Parathyroid adenoma (tissue), 2 donors: ENCODE data around the gene CX3CL1.

Source experiments
- H2AFZ ChIP-seq: fragments of 300-600 bp; sonication (generic); one replicate; pipeline ENCODE4 v1.7.0; 2017; ENCODE audit warnings: antibody characterized with exemption, mild to moderate bottlenecking
- H3K27ac ChIP-seq: fragments of 300-600 bp; sonication (generic); one replicate; pipeline ENCODE4 v1.7.0; 2017
- H3K27me3 ChIP-seq: fragments of 300-600 bp; sonication (generic); one replicate; pipeline ENCODE4 v1.7.0; 2017; ENCODE audit warnings: low read length; ENCODE audit not compliant: control insufficient read depth, insufficient read depth
- H3K36me3 ChIP-seq: fragments of 300-600 bp; sonication (generic); one replicate; pipeline ENCODE4 v1.7.0; 2017; ENCODE audit warnings: low read length; ENCODE audit not compliant: control insufficient read depth, insufficient read depth
- H3K4me1 ChIP-seq: fragments of 300-600 bp; sonication (generic); one replicate; pipeline ENCODE4 v1.7.0; 2017; ENCODE audit warnings: control low read depth
- H3K4me2 ChIP-seq: fragments of 300-600 bp; sonication (generic); one replicate; pipeline ENCODE4 v1.7.0; 2017; ENCODE audit warnings: low read length
- H3K4me3 ChIP-seq: fragments of 300-600 bp; sonication (generic); one replicate; pipeline ENCODE4 v1.7.0; 2017; ENCODE audit warnings: low read depth, low read length
- H3K79me2 ChIP-seq: fragments of 300-600 bp; sonication (generic); one replicate; pipeline ENCODE4 v1.7.0; 2017; ENCODE audit warnings: control low read depth
- H3K9ac ChIP-seq: fragments of 300-600 bp; sonication (generic); one replicate; pipeline ENCODE4 v1.7.0; 2017; ENCODE audit warnings: mild to moderate bottlenecking
- H3K9me3 ChIP-seq: fragments of 300-600 bp; sonication (generic); one replicate; pipeline ENCODE4 v1.7.0; 2017; ENCODE audit warnings: low read length; ENCODE audit not compliant: control insufficient read depth
- TF ChIP-seq, protein P1 (sequence below): fragments of 300-600 bp; sonication (generic); IDR thresholded peaks from one replicate; pipeline ENCODE4 v1.7.0; 2017; ENCODE audit warnings: antibody characterized with exemption, mild to moderate bottlenecking
- donor health status: primary hyperparathyroidism.

The CX3CL1 gene

DNA sequence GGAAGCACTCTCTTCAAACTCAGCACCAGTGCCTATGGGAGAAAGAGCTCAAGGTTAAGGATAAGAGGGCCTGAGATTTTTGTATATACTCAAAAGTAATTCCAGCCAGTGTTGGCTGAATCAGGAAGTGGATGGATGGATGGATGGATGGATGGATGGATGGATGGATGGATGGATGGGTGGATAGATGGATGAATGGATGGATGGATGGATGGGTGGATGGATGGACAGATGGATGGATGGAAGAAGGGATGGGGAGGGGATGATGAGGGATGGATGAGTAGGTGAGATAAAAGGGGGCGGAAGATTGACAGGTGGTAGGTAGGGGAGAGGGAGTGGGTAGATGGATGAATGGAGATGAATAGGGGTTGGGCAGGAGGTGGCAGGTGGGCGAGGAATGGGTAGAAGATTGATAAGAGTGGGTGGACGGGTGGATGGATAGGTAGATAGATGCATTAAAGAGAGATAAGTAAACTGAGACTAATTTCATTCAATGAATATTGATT, 4.1 kb downstream of the CX3CL1 start:
- H3K27me3 ChIP-seq: no peaks in the 10 kb centered on the region
- H3K9me3 ChIP-seq: no peaks in the 10 kb centered on the region
- no peaks in the 10 kb centered on the region for H3K79me2 ChIP-seq
- H2AFZ ChIP-seq: no peak overlapping the region
- TF ChIP-seq, protein P1, sequence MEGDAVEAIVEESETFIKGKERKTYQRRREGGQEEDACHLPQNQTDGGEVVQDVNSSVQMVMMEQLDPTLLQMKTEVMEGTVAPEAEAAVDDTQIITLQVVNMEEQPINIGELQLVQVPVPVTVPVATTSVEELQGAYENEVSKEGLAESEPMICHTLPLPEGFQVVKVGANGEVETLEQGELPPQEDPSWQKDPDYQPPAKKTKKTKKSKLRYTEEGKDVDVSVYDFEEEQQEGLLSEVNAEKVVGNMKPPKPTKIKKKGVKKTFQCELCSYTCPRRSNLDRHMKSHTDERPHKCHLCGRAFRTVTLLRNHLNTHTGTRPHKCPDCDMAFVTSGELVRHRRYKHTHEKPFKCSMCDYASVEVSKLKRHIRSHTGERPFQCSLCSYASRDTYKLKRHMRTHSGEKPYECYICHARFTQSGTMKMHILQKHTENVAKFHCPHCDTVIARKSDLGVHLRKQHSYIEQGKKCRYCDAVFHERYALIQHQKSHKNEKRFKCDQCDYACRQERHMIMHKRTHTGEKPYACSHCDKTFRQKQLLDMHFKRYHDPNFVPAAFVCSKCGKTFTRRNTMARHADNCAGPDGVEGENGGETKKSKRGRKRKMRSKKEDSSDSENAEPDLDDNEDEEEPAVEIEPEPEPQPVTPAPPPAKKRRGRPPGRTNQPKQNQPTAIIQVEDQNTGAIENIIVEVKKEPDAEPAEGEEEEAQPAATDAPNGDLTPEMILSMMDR: no peak
- H3K4me1 ChIP-seq: peaks cover 5% of the 10 kb centered on the region
- H3K4me2 ChIP-seq: no peak overlapping the region
- H3K9ac ChIP-seq: no peak overlapping the region
- no peak overlapping the region for H3K27ac ChIP-seq
- no peaks in the 10 kb centered on the region for H3K36me3 ChIP-seq
- no peak overlapping the region for H3K4me3 ChIP-seq

DNA sequence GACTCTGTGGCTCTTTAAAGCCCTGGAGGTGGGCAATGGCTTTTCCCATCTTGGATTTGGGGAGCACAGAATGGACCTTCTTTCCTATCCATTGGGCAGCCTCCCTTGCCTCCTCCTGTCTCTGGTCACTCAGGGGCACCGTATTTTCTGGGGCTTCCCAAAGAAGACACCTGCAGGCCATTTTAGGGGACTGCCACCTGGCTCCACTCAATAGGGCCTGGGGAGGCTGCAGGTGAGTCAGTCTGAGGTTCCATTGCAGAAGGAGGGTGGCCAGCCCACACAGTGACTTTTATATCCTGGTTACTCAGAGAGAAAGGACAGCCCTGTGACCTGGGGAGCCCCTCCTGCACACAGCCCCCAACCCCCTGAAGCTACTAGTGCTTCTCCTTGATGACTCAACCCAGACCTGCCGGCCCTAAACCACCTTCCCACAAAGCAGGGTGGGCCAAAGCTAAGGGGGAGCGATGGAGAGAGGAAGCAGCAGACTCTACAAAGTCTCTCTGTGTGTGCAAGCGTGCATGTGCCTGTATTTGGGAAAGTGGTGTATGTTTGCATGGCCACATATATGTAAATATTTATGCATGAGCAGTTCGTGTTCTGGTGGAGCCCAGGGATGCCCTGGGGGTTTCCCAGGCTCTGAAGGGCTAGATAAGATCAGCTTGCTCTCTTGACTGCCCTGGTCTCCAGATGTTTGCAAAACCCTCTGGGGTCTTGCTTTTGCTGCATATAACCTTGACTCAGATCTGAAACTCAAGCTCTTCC, 5.0 kb downstream of the CX3CL1 start:
- no peak overlapping the region for H3K4me3 ChIP-seq
- TF ChIP-seq, protein P1: no peak
- no peaks in the 10 kb centered on the region for H3K36me3 ChIP-seq
- no peaks in the 10 kb centered on the region for H3K79me2 ChIP-seq
- H3K27me3 ChIP-seq: no peaks in the 10 kb centered on the region
- H3K4me2 ChIP-seq: no peak overlapping the region
- H3K27ac ChIP-seq: no peak overlapping the region
- peaks cover 5% of the 10 kb centered on the region for H3K4me1 ChIP-seq
- H3K9ac ChIP-seq: no peak overlapping the region
- H3K9me3 ChIP-seq: no peaks in the 10 kb centered on the region
- H2AFZ ChIP-seq: no peak overlapping the region

DNA sequence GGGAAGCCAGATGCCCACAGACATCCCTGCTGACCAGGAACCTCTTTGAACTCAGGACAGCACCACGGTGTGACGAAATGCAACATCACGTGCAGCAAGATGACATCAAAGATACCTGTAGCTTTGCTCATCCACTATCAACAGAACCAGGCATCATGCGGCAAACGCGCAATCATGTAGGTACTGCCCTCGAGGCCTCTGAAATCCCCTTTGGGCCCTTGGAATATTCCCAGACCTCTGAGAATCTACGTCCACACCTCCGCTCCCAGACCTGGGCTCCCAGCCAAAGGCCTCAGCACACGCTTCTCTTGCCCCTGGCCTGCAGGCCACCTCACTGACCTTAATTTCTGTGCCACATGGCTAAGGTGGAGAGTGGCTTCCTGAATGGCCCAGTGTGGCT, 7.3 kb downstream of the CX3CL1 start:
- no peak overlapping the region for H3K4me2 ChIP-seq
- no peaks in the 10 kb centered on the region for H3K27me3 ChIP-seq
- no peak overlapping the region for H3K27ac ChIP-seq
- no peaks in the 10 kb centered on the region for H3K79me2 ChIP-seq
- H3K4me1 ChIP-seq: no peaks in the 10 kb centered on the region
- no peaks in the 10 kb centered on the region for H3K36me3 ChIP-seq
- no peak overlapping the region for H2AFZ ChIP-seq
- H3K4me3 ChIP-seq: no peak overlapping the region
- no peaks in the 10 kb centered on the region for H3K9me3 ChIP-seq
- TF ChIP-seq, protein P1: no peak
- no peak overlapping the region for H3K9ac ChIP-seq

DNA sequence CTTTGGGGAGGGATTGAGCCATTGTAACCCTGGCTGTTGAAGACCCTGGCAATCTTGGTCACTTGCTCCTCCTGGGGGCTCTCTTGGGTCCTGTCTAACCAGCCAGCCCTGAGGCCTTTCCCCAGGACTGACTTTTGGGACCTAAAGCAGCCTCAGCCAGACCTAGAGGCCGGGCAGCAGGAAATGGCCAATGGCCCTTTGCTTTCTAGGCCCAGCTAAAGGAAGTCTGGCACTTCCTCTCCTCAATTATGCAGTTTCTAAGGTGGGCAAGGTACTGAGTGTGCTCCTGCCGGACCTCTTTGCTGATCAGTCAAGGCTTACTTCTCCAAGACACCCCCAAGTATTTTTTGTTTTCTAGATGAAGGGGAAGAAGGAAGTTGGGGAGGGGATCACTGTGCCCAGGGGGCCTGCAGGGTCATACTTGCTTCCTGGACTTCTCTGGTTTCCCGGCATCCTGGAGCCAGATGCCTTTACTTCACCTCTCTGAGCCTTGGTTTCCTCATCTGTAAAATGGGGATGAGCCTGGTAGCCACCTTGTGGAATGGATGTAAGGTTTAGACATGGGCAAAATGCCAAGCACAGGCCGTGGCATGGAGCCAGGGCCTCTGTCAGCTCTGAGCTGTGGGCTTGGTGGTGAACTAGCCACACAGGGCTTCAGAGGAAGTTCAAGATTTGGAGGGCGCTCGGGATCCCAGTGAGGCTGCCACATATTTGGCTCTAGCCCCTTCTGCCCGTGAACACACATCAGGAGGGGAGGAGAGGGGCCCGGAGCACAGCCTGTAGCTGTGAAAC, 8.6 kb downstream of the CX3CL1 start:
- Histone ChIP-seq H3K9me3 (no peaks in the 10 kb centered on the region), H3K4me1 (no peaks in the 10 kb centered on the region), H3K4me2 (no peak overlapping the region), H2AFZ (no peak overlapping the region), H3K27me3 (no peaks in the 10 kb centered on the region), H3K27ac (no peak overlapping the region), H3K4me3 (no peak overlapping the region), H3K36me3 (no peaks in the 10 kb centered on the region), H3K9ac (no peak overlapping the region), H3K79me2 (no peaks in the 10 kb centered on the region)
- TF ChIP-seq, protein P1: no peak
